ENCODE measurements around the gene DGCR2. TPM values are rescaled to one million over a fixed set of nuclear protein-coding genes. Genes with fewer than 3 reads are reported as not detected.
"Not testable (repeated sequence)": the region's sequence is repeated elsewhere in the genome, so short reads cannot be mapped to it uniquely, and the experiment has no call there.

Gene DGCR2
- total RNA-seq, 2 donors from 2014 or later: 43.8 to 89.3 TPM

- ATAC-seq (no peak), DNase-seq (no peak)
- intact Hi-C loops (cut with DNase I): no loop called here
- Histone ChIP-seq H3K9me3 (no peaks in the 10 kb centered on the region), H3K4me1 (peaks cover 5% of the 10 kb centered on the region), H3K36me3 (replicated peaks in 1 of 2; ENCODE audit: insufficient read depth in 1 of 2, low read depth in 2 of 2) (no peaks in the 10 kb centered on the region), H3K4me3 (no peak overlapping the region), H3K27ac (no peak overlapping the region), H3K27me3 (no peaks in the 10 kb centered on the region)
- 85 to 86% methylated on average over 10 to 15 of the region's 15 CpGs for WGBS, 2 donors
- no peak for TF ChIP-seq POLR2A (IDR thresholded peaks at IDR 0.05)
- no peak for TF ChIP-seq CTCF (IDR thresholded peaks at IDR 0.05)
Observed at GRCh38 chr22:19016081-19016766, 106.0 kb downstream of the DGCR2 start.

DNA sequence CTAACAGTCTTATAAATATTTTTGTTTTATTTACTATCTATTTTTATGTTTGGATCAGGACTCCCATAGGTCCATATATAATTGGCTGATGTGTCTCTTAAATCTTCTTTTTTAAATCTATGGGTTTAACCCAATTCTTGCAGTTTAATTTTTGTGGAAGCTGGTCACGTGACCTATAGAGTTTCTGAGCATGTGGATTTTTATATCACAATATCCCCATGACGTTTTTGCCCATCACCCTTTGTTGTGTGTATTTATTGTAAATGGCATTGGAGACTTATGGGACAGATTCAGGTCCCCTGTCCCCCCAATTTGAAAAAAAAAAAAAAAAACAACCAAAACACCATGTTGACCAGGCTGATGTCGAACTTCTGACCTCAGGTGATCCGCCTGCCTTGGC is 107.3 kb downstream of the DGCR2 start:
- Histone ChIP-seq H3K4me3 (no peak overlapping the region), H3K4me1 (peaks cover 5% of the 10 kb centered on the region), H3K27me3 (no peaks in the 10 kb centered on the region), H3K9me3 (no peaks in the 10 kb centered on the region), H3K36me3 (replicated peaks in 1 of 2; ENCODE audit: insufficient read depth in 1 of 2, low read depth in 2 of 2) (no peaks in the 10 kb centered on the region), H3K27ac (no peak overlapping the region)
- intact Hi-C loops (cut with DNase I): no loop called here
- no peak for DNase-seq
- TF ChIP-seq POLR2A (IDR thresholded peaks at IDR 0.05): no peak
- TF ChIP-seq CTCF (IDR thresholded peaks at IDR 0.05): no peak
- WGBS, 2 donors: 81 to 89% methylated on average over 4 of the region's 4 CpGs
- no peak for ATAC-seq

DNA sequence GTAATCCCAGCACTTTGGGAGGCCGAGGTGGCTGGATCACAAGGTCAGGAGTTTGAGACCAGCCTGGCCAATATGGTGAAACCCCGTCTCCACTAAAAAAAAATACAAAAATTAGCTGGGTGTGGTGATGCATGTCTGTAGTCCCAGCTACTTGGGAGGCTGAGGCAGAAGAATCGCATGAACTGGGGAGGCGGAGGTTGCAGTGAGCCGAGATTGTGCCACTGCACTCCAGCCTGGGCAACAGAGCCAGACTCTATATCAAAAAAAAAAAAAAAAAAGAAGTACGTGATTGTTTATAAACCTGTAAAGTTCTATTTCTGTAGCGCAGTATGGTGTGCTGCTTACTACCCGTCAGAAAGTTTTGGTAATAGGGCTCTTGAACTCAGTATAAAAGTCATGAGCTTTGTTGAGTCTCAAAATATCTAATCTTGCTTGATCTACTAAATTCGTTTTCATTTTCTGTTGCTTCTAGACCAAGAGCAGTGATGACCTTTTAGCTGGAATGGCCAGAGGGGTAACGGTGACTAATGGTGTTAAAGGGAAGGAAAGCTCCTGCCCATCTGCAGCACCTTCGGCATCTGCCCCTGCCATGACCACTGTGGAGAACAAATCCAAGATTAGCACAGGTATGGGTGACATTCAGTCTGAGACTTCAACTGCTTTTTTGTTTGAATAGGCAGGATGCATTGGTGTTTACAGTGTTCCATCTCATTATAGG is 108.2 kb downstream of the DGCR2 start:
- intact Hi-C loops (cut with DNase I); H3K4me1 ChIP-seq; H3K4me3 ChIP-seq; H3K36me3 ChIP-seq (replicated peaks in 1 of 2; ENCODE audit: insufficient read depth in 1 of 2, low read depth in 2 of 2); H3K9me3 ChIP-seq; H3K27me3 ChIP-seq; H3K27ac ChIP-seq; ATAC-seq; DNase-seq: not testable (repeated sequence)
- 80 to 88% methylated on average over 11 of the region's 11 CpGs for WGBS, 2 donors

GRCh38 chr22:19013411-19013810 is 108.8 kb downstream of the DGCR2 start:
- H3K27ac ChIP-seq; H3K4me1 ChIP-seq; H3K27me3 ChIP-seq; H3K4me3 ChIP-seq; DNase-seq; H3K36me3 ChIP-seq (replicated peaks in 1 of 2; ENCODE audit: insufficient read depth in 1 of 2, low read depth in 2 of 2); intact Hi-C loops (cut with DNase I); ATAC-seq; H3K9me3 ChIP-seq: not testable (repeated sequence)
- 94 to 99% methylated on average over 7 of the region's 7 CpGs for WGBS, 2 donors

DNA sequence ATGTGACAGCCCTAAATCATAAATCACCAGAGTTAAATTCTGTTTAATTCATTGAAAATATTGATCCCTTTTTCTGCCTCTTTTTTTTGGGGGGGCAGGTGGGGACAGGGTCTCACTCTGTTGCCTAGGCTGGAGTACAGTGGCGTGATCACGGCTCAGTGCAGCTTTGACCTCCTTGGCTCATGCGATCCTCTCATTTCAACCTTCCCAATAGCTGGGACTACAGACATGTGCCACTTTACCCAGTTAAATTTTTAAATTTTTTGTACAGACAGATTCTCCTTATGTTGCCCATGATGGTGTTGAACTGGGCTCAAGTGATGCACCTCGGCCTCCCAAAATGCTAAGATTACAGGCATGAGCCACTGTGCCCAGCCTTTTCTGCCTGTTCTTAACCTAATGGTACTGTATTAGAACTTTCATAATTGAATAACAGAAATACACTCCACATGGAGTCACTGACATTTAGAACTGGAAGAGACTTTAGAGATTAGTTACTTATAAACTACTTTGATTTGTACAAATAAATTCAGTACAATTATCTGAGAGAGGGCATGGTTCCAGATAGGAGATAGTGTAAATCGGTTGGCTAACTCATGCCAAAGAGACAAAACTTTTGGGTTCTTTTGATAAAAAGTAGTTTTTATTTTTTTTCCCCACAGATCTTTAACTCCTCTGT is 109.8 kb downstream of the DGCR2 start:
- Histone ChIP-seq H3K27ac (no peak overlapping the region), H3K27me3 (no peaks in the 10 kb centered on the region), H3K4me3 (no peak overlapping the region), H3K4me1 (peaks cover 5% of the 10 kb centered on the region), H3K36me3 (replicated peaks in 1 of 2; ENCODE audit: insufficient read depth in 1 of 2, low read depth in 2 of 2) (no peaks in the 10 kb centered on the region), H3K9me3 (no peaks in the 10 kb centered on the region)
- ATAC-seq (no peak), DNase-seq (no peak)
- 67 to 68% methylated on average over 5 of the region's 5 CpGs for WGBS, 2 donors
- TF ChIP-seq POLR2A (IDR thresholded peaks at IDR 0.05) (no peak), CTCF (IDR thresholded peaks at IDR 0.05) (no peak)
- intact Hi-C loops (cut with DNase I): no loop called here

- H3K27ac ChIP-seq; ATAC-seq; H3K36me3 ChIP-seq (replicated peaks in 1 of 2; ENCODE audit: insufficient read depth in 1 of 2, low read depth in 2 of 2); H3K9me3 ChIP-seq; H3K27me3 ChIP-seq; intact Hi-C loops (cut with DNase I); DNase-seq; H3K4me1 ChIP-seq; H3K4me3 ChIP-seq: not testable (repeated sequence)
- WGBS, 2 donors: 91 to 96% methylated on average over 9 of the region's 9 CpGs
Observed at GRCh38 chr22:19011611-19012010, 110.6 kb downstream of the DGCR2 start.

All from body of pancreas (tissue), 4 donors.